A549 (cell line): ENCODE results near the gene ADAM12.

Source experiments
- HEYL ChIP-seq: fragments of 250-450 bp; sonication (Bioruptor Pico); IDR thresholded peaks from 2 replicates; pipeline ENCODE4 v1.8.0; 2021; ENCODE audit warnings: mild to moderate bottlenecking, moderate library complexity
- TF ChIP-seq, protein P1 (sequence below): fragments of >200 bp; sonication (Bioruptor Twin); formaldehyde crosslinking; IDR thresholded peaks from 3 replicates; pipeline ENCODE4 v1.5.1; 2016

DNA sequence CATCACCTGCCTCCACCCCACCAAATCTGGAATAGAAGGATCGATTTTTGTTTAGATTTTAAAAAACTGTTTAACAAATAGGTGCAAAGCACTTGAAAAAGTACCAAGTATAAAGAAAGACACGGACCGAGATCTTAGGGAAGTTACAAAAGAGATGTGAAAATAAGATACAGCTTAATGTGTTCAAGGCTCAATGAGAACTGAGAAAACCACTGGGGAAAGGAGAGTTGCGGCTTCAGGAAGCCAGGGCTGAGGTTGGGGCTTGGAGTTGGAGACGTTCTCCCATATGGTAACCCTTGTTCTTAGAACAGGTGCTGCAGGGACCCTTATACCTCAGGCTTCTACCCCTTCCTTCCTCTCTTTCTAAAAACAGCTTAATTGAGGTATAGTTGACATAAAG, 351.8 kb downstream of the ADAM12 start:
- TF ChIP-seq, protein P1, sequence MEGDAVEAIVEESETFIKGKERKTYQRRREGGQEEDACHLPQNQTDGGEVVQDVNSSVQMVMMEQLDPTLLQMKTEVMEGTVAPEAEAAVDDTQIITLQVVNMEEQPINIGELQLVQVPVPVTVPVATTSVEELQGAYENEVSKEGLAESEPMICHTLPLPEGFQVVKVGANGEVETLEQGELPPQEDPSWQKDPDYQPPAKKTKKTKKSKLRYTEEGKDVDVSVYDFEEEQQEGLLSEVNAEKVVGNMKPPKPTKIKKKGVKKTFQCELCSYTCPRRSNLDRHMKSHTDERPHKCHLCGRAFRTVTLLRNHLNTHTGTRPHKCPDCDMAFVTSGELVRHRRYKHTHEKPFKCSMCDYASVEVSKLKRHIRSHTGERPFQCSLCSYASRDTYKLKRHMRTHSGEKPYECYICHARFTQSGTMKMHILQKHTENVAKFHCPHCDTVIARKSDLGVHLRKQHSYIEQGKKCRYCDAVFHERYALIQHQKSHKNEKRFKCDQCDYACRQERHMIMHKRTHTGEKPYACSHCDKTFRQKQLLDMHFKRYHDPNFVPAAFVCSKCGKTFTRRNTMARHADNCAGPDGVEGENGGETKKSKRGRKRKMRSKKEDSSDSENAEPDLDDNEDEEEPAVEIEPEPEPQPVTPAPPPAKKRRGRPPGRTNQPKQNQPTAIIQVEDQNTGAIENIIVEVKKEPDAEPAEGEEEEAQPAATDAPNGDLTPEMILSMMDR = no peak
- TF ChIP-seq HEYL (CRISPR knock-in tag) = no peak
